SK-N-SH (cell line): Measurements from ENCODE around the gene SHMT2. TPM values are rescaled to one million over a fixed set of nuclear protein-coding genes. Genes with fewer than 3 reads are reported as not detected.

Experiments used
- CHD2 ChIP-seq: fragments of 150-350 bp; IDR thresholded peaks from 2 replicates; pipeline ENCODE4 v1.6.1; 2018; ENCODE audit warnings: low read length; ENCODE audit not compliant: partially characterized antibody
- EP300 ChIP-seq, 2 experiments: IDR thresholded peaks; 2 replicates each; pipeline versions ENCODE4 v1.4.0 to v1.6.1; 2012; ENCODE audit warnings: borderline replicate concordance in 1 of 2, low read depth in 1 of 2, low read length in 1 of 2
- EZH2phosphoT487 ChIP-seq: fragments of 200-600 bp; sonication (generic); IDR thresholded peaks from 2 replicates; pipeline ENCODE4 v1.6.1; 2017; ENCODE audit warnings: low read depth, mixed run types, mild to moderate bottlenecking, antibody characterized with exemption, moderate library complexity, borderline replicate concordance
- FOSL2 ChIP-seq: IDR thresholded peaks from 2 replicates; pipeline ENCODE4 v1.4.0; 2012; ENCODE audit warnings: low read depth, mild to moderate bottlenecking, moderate library complexity, borderline replicate concordance
- FOXJ3 ChIP-seq: sonication (generic); formaldehyde crosslinking; IDR thresholded peaks from 2 replicates; pipeline ENCODE4 v1.5.1; 2020; ENCODE audit warnings: mild to moderate bottlenecking, missing genetic modification reagents
- FOXM1 ChIP-seq: IDR thresholded peaks from 2 replicates; pipeline ENCODE4 v1.4.0; 2012; ENCODE audit warnings: low read depth, mild to moderate bottlenecking
- GABPA ChIP-seq: IDR thresholded peaks from 2 replicates; pipeline ENCODE4 v1.4.0; 2012; ENCODE audit warnings: low read depth, mild to moderate bottlenecking
- JUND ChIP-seq: IDR thresholded peaks from 2 replicates; pipeline ENCODE4 v1.4.0; 2012
- MAX ChIP-seq: IDR thresholded peaks from 2 replicates; pipeline ENCODE4 v1.4.0; 2012; ENCODE audit warnings: low read depth
- MEF2A ChIP-seq: IDR thresholded peaks from 2 replicates; pipeline ENCODE4 v1.4.0; 2012; ENCODE audit warnings: low read depth, borderline replicate concordance
- MXI1 ChIP-seq: IDR thresholded peaks from 2 replicates; pipeline ENCODE4 v1.6.1; 2012; ENCODE audit warnings: mild to moderate bottlenecking, low read depth, low read length, improper control_type of control experiment
- PBX3 ChIP-seq: IDR thresholded peaks from 2 replicates; pipeline ENCODE4; 2012
- POLR2AphosphoS5 ChIP-seq: IDR thresholded peaks from 2 replicates; pipeline ENCODE4 v1.6.1; 2012; ENCODE audit warnings: low read depth, low read length
- RAD21 ChIP-seq: IDR thresholded peaks from 2 replicates; pipeline ENCODE4 v1.6.1; 2012; ENCODE audit warnings: mild to moderate bottlenecking, low read length
- REST ChIP-seq: IDR thresholded peaks from 2 replicates; pipeline ENCODE4 v1.6.1; 2012; ENCODE audit warnings: mild to moderate bottlenecking, low read depth, low read length, moderate library complexity
- RXRA ChIP-seq: IDR thresholded peaks from 2 replicates; pipeline ENCODE4 v1.4.0; 2012; ENCODE audit warnings: low read depth, mild to moderate bottlenecking, borderline replicate concordance
- SIN3A ChIP-seq: IDR thresholded peaks from 2 replicates; pipeline ENCODE4 v1.6.1; 2012; ENCODE audit warnings: low read depth, mild to moderate bottlenecking, low read length, moderate library complexity, borderline replicate concordance
- SMC3 ChIP-seq: IDR thresholded peaks from 2 replicates; pipeline ENCODE4 v1.6.1; 2012; ENCODE audit warnings: low read depth, low read length, improper control_type of control experiment
- TAF1 ChIP-seq: IDR thresholded peaks from 2 replicates; pipeline ENCODE4 v1.6.1; 2012; ENCODE audit warnings: low read depth, mild to moderate bottlenecking, low read length, moderate library complexity, borderline replicate concordance
- TCF12 ChIP-seq: IDR thresholded peaks from 2 replicates; pipeline ENCODE4 v1.4.0; 2012
- USF1 ChIP-seq: IDR thresholded peaks from 2 replicates; pipeline ENCODE4 v1.4.0; 2012; ENCODE audit warnings: low read depth, borderline replicate concordance
- ZBTB33 ChIP-seq: IDR thresholded peaks from 2 replicates; pipeline ENCODE4 v1.4.0; 2012; ENCODE audit warnings: low read depth, borderline replicate concordance
- polyA plus RNA-seq, 3 experiments: library from polyadenylated mRNA; depleted of rRNA; stranded (reverse); fragments of >200 nt; gene quantifications; 2 replicates each; pipeline ENCODE4 v1.2.3, GENCODE V29; 2012

Gene SHMT2
- polyA plus RNA-seq, 1 of the 3 experiments (the other 2 are of a cell fraction) = 204 TPM

- no peak for TF ChIP-seq REST
- TF ChIP-seq TCF12 = no peak
- TF ChIP-seq POLR2AphosphoS5 = 0 out of 2 replicates have a peak, but pooled peaks have one; percentile 32
- no peak for TF ChIP-seq FOSL2
- TF ChIP-seq MEF2A = no peak
- TF ChIP-seq EP300 (IDR thresholded peaks at IDR 0.05; ENCODE audit: borderline replicate concordance in 1 of 2, low read depth in 1 of 2, low read length in 1 of 2) = no peak; a peak in 1 of 4 replicates
- no peak for TF ChIP-seq TAF1
- no peak for TF ChIP-seq ZBTB33
- TF ChIP-seq CHD2 = no peak
- no peak for TF ChIP-seq JUND
- peak; percentile 46; the same call in 1 of the 2 replicates for TF ChIP-seq PBX3
- TF ChIP-seq GABPA = no peak
- no peak for TF ChIP-seq RXRA
- TF ChIP-seq FOXM1 = no peak
- TF ChIP-seq FOXJ3 (CRISPR knock-in tag) = no peak
- TF ChIP-seq USF1 = no peak
- TF ChIP-seq MAX = peak; percentile 63; the same call in 1 of the 2 replicates
- no peak for TF ChIP-seq EZH2phosphoT487
- peak; percentile 90 for TF ChIP-seq MXI1
- TF ChIP-seq RAD21 = no peak
- TF ChIP-seq SMC3 = no peak
- peak; percentile 56; the same call in 1 of the 2 replicates for TF ChIP-seq SIN3A
These were observed 10.8 kb downstream of the SHMT2 start (continued) for GRCh38 chr12:57240066-57240921.
